Neural cell (in vitro differentiated cells): ENCODE measurements around the gene COX10.
"Not testable (repeated sequence)": the region's sequence is repeated elsewhere in the genome, so short reads cannot be mapped to it uniquely, and the experiment has no call there.

Experiments
- POLR2AphosphoS5 ChIP-seq: IDR thresholded peaks from 2 replicates; pipeline ENCODE4 v1.6.1; 2012
- TF ChIP-seq, protein P1 (sequence below): fragments of 450-650 bp; IDR thresholded peaks from 2 replicates; pipeline ENCODE4 v1.5.1; 2014; ENCODE audit warnings: antibody characterized with exemption, mild to moderate bottlenecking, moderate library complexity; ENCODE audit not compliant: poor library complexity, severe bottlenecking

- TF ChIP-seq, protein P1, sequence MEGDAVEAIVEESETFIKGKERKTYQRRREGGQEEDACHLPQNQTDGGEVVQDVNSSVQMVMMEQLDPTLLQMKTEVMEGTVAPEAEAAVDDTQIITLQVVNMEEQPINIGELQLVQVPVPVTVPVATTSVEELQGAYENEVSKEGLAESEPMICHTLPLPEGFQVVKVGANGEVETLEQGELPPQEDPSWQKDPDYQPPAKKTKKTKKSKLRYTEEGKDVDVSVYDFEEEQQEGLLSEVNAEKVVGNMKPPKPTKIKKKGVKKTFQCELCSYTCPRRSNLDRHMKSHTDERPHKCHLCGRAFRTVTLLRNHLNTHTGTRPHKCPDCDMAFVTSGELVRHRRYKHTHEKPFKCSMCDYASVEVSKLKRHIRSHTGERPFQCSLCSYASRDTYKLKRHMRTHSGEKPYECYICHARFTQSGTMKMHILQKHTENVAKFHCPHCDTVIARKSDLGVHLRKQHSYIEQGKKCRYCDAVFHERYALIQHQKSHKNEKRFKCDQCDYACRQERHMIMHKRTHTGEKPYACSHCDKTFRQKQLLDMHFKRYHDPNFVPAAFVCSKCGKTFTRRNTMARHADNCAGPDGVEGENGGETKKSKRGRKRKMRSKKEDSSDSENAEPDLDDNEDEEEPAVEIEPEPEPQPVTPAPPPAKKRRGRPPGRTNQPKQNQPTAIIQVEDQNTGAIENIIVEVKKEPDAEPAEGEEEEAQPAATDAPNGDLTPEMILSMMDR: not testable (repeated sequence)
- not testable (repeated sequence) for TF ChIP-seq POLR2AphosphoS5
Observed at GRCh38 chr17:14179951-14180350, 110.6 kb downstream of the COX10 start.
